ENCODE data around the gene ARPC2. TPM values are rescaled to one million over a fixed set of nuclear protein-coding genes. Genes with fewer than 3 reads are reported as not detected.

ARPC2 gene
- total RNA-seq, 4 donors from 2014 or later = 210 to 284 (median 246) TPM

DNA sequence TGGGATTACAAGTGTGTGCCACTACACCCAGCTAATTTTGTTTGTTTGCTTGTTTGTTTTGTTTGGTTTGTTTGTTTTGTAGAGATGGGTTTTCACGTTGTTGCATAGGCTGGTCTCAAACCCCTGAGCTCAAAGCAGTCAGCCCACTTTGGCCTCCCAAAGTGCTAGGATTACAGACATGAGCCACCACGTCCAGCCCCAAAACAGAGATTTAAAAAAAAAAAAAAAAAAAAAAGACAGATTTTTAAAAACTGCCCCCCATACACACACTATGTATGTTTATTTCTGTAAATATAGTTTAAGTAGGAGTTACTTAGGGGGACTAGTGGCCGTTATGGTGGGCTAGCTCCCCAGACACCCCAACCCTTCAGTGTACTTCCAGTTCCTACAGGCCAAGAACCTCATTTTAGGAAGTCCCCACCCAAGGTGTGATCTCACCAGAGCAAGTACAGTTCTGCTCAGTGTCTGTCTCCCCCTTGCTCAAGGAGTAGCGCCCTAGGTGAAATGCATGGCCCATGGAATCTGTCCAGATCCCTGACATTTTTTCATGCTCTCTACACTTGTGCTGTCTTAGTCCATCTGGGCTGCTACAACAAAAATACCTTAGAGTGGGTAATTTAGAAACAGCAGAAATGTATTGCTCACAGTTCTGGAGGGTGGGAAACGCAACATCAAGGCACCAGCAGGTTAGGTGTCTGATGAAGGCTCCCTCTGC, 76.9 kb downstream of the ARPC2 start:
- no peak for DNase-seq
- no peaks in the 10 kb centered on the region for H3K9me3 ChIP-seq
- H3K4me3 ChIP-seq = no peak overlapping the region
- H3K4me1 ChIP-seq = peaks cover 9 to 42% (median 22%) of the 10 kb centered on the region in 4 donors
- TF ChIP-seq POLR2A (IDR thresholded peaks at IDR 0.05) = no peak
- TF ChIP-seq, protein P1, sequence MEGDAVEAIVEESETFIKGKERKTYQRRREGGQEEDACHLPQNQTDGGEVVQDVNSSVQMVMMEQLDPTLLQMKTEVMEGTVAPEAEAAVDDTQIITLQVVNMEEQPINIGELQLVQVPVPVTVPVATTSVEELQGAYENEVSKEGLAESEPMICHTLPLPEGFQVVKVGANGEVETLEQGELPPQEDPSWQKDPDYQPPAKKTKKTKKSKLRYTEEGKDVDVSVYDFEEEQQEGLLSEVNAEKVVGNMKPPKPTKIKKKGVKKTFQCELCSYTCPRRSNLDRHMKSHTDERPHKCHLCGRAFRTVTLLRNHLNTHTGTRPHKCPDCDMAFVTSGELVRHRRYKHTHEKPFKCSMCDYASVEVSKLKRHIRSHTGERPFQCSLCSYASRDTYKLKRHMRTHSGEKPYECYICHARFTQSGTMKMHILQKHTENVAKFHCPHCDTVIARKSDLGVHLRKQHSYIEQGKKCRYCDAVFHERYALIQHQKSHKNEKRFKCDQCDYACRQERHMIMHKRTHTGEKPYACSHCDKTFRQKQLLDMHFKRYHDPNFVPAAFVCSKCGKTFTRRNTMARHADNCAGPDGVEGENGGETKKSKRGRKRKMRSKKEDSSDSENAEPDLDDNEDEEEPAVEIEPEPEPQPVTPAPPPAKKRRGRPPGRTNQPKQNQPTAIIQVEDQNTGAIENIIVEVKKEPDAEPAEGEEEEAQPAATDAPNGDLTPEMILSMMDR (IDR thresholded peaks at IDR 0.05) = no peak
- no peaks in the 10 kb centered on the region for H3K27me3 ChIP-seq
- no peaks in the 10 kb centered on the region for H3K36me3 ChIP-seq
- H3K27ac ChIP-seq = peak overlapping the region in 3 of 4 donors; percentile 91 to 100 (median 99)

DNA sequence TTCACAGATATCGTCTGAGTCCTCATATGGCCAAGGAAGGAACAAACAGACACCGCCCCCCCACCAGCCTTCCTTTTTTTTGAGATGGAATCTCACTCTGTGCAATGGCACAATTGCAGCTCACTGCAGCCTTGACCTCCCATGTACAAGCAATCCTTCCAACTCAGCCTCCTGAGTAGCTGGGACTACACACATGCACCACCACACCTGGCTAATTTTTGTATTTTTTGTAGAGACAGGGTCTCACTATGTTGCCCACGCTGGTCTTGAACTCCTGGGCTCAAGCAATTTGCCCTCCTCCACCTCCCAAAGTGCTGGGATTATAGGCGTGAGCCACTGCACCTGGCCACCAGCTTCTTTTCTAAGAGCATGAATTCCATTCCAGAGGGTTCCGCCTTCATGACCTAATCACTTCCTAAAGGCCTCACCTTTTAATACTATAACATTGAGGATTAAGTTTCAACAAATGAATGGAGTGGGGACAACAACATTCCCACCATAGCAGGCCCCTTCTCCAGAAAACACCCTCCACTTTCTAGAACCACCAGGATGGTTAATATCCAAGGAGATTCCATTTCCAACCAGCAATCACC, 77.5 kb downstream of the ARPC2 start:
- Histone ChIP-seq H3K4me3 (no peak overlapping the region), H3K27me3 (no peaks in the 10 kb centered on the region), H3K4me1 (peaks cover 9 to 36% (median 21%) of the 10 kb centered on the region in 4 donors), H3K9me3 (no peaks in the 10 kb centered on the region), H3K36me3 (no peaks in the 10 kb centered on the region), H3K27ac (peak overlapping the region in 3 of 4 donors; percentile 86 to 99 (median 91))
- TF ChIP-seq, protein P1 (IDR thresholded peaks at IDR 0.05) = no peak
- TF ChIP-seq POLR2A (IDR thresholded peaks at IDR 0.05) = no peak
- DNase-seq = no peak

DNA sequence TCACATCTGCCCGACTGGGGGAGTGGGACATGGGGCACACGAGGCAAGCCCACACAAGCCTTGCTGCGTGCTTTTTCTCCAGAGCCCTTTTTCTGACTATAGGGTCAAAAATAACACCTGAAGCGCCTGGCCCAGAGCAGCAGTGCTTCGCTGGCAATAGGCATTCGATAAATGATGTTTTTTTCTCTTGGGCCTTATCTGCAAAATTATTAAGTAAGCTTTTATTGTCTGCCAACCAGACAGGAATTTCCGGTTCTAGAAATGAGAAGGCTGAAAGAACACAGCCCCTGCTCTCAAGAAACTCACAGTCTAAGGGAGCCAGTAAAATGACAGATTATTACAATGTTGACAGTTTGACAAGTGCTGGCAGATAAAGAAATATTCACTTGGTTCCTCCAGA, 78.0 kb downstream of the ARPC2 start:
- Histone ChIP-seq H3K27me3 (no peaks in the 10 kb centered on the region), H3K4me1 (peaks cover 9 to 30% (median 17%) of the 10 kb centered on the region in 4 donors), H3K4me3 (no peak overlapping the region), H3K27ac (peak overlapping the region in 3 of 4 donors; percentile 86 to 99 (median 91)), H3K9me3 (no peaks in the 10 kb centered on the region), H3K36me3 (no peaks in the 10 kb centered on the region)
- peak in 1 of 2 donors; percentile 59 for TF ChIP-seq POLR2A (IDR thresholded peaks at IDR 0.05)
- TF ChIP-seq, protein P1 (IDR thresholded peaks at IDR 0.05) = no peak
- no peak for DNase-seq

DNA sequence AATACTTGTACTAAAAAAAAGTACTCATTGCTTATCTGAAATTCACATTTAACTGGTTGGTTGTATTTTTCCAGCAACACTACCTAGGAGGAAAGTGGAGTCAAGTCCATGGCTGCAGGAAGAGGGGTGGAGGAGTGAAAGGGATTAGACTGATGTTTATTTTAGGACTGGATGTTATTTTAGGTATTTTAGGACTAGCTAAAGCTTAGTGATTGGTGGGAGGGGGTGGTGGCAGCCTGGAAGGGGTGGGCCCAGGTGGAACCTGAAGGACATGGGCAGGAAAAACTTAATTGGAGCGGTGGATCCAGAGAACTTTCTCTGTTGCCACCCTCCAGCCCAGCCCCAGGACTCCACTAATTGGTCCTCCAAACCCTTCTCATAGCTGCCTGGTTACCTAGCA, 79.2 kb downstream of the ARPC2 start:
- TF ChIP-seq POLR2A (IDR thresholded peaks at IDR 0.05) = no peak
- TF ChIP-seq, protein P1 (IDR thresholded peaks at IDR 0.05) = no peak
- no peaks in the 10 kb centered on the region for H3K9me3 ChIP-seq
- no peaks in the 10 kb centered on the region for H3K27me3 ChIP-seq
- no peak for DNase-seq
- H3K27ac ChIP-seq = no peak overlapping the region
- no peaks in the 10 kb centered on the region for H3K36me3 ChIP-seq
- no peak overlapping the region for H3K4me3 ChIP-seq
- peaks cover 2 to 20% (median 11%) of the 10 kb centered on the region in 4 donors for H3K4me1 ChIP-seq

DNA sequence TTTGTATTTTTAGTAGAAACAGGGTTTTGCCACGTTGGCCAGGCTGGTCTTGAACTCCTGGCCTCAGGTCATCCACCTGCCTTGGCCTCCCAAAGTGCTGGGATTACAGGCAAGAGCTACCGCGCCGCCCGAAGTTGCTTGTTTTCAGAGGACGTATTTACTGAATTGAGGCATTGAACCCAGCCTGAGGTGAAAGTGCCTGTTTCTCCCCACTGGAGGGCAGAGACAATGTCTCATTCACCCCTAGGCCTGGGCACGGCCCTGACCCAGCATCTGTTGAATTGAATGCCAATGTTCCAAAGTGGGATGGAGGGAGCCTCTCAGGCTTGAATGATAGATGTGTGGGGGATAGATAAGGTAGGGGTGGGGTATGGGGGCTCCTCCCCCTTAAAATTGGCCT, 79.9 kb downstream of the ARPC2 start:
- no peaks in the 10 kb centered on the region for H3K9me3 ChIP-seq
- no peaks in the 10 kb centered on the region for H3K36me3 ChIP-seq
- no peak overlapping the region for H3K27ac ChIP-seq
- no peaks in the 10 kb centered on the region for H3K27me3 ChIP-seq
- H3K4me1 ChIP-seq = peaks cover 0 to 20% (median 11%) of the 10 kb centered on the region in 4 donors
- no peak overlapping the region for H3K4me3 ChIP-seq
- no peak for TF ChIP-seq POLR2A (IDR thresholded peaks at IDR 0.05)
- TF ChIP-seq, protein P1 (IDR thresholded peaks at IDR 0.05) = no peak
- no peak for DNase-seq
